ENCODE data around the gene BLID. TPM values are rescaled to one million over a fixed set of nuclear protein-coding genes. Genes with fewer than 3 reads are reported as not detected.

The BLID gene
- total RNA-seq, 1 experiment from 2014 or later: not detected

GRCh38 chr11:122091835-122092234 lies 24.2 kb downstream of the BLID start:
- no peak for TF ChIP-seq CTCF (conservative IDR thresholded peaks at IDR 0.05)
- H2BK12ac ChIP-seq (ENCODE audit: insufficient read length, low read depth, low read length): no peak overlapping the region
- no peak overlapping the region for H3K27ac ChIP-seq (ENCODE audit: insufficient read length, low read depth, low read length)

More at GRCh38 chr11:122091835-122092234, 24.2 kb downstream of the BLID start:
- H3K4me1 Mint-ChIP-seq: peaks cover 10 to 15% of the 10 kb centered on the region in 2 experiments
- Histone ChIP-seq H3T11ph (ENCODE audit: low read length) (no peak overlapping the region), H2BK5ac (ENCODE audit: insufficient read length, low read length) (no peak overlapping the region), H2BK20ac (ENCODE audit: low read depth, low read length, poor library complexity, severe bottlenecking) (no peak overlapping the region), H3K27me3 (ENCODE audit: insufficient read depth, low read length) (no peaks in the 10 kb centered on the region), H4K5ac (ENCODE audit: insufficient read length, low read depth, low read length) (no peak overlapping the region), H3K79me2 (ENCODE audit: insufficient read depth, low read length) (no peaks in the 10 kb centered on the region), H3K56ac (ENCODE audit: insufficient read length, low read depth, low read length) (no peak overlapping the region), H3K23ac (ENCODE audit: insufficient read length, low read depth, low read length) (no peak overlapping the region), H3K23me2 (ENCODE audit: insufficient read length, low read depth, low read length, poor library complexity, severe bottlenecking) (no peaks in the 10 kb centered on the region), H2AK5ac (ENCODE audit: insufficient read length, low read length) (no peak overlapping the region), H3K18ac (ENCODE audit: insufficient read length, low read depth, low read length) (no peak overlapping the region), H4K91ac (ENCODE audit: insufficient read length, low read depth, low read length) (no peak overlapping the region), H3K4me1 (ENCODE audit: insufficient read depth, low read length) (no peaks in the 10 kb centered on the region), H4K20me1 (ENCODE audit: control insufficient read depth, insufficient read depth, insufficient read length) (no peaks in the 10 kb centered on the region), H3K4me2 (ENCODE audit: insufficient read depth, insufficient read length, low read length) (no peak overlapping the region), H3K79me1 (ENCODE audit: insufficient read depth, low read depth, low read length, poor library complexity, severe bottlenecking) (no peaks in the 10 kb centered on the region), H3K14ac (ENCODE audit: insufficient read depth, low read length) (no peak overlapping the region), H4K8ac (replicated peaks; ENCODE audit: insufficient read length, low read depth, low read length) (no peak overlapping the region), H2BK15ac (ENCODE audit: low read depth, low read length) (no peak overlapping the region), H2BK120ac (ENCODE audit: low read depth, low read length, poor library complexity, severe bottlenecking) (no peak overlapping the region), H3K9me3 (ENCODE audit: control insufficient read depth, low read depth, low read length) (no peaks in the 10 kb centered on the region), H2AFZ (ENCODE audit: low read length) (no peak overlapping the region), H3K4ac (ENCODE audit: low read depth, low read length) (no peak overlapping the region), H3K9ac (ENCODE audit: extremely low read depth, insufficient read length, low read length) (no peak overlapping the region)
- no peaks in the 10 kb centered on the region for H3K9me3 Mint-ChIP-seq
- H3K4me3 Mint-ChIP-seq: no peak overlapping the region
- DNase-seq: no peak
- no peaks in the 10 kb centered on the region for H3K36me3 Mint-ChIP-seq (ENCODE audit: insufficient read depth in 1 of 3, low read depth in 3 of 3)
- WGBS (ENCODE audit: extremely low coverage, insufficient read length, low lambda C conversion rate): no CpG with 5 or more reads among the region's 1 CpG
- H3K27me3 Mint-ChIP-seq (ENCODE audit: low read depth): no peaks in the 10 kb centered on the region
- H3K27ac Mint-ChIP-seq: no peak overlapping the region
